GM21447 (cell line): Measurements from ENCODE around the gene HJURP.

Source experiments
- ATAC-seq: cut with Tn5 transposase; IDR thresholded peaks from one replicate; pipeline ENCODE4 v1.9.1; 2021; ENCODE audit not compliant: unreplicated experiment

Gene HJURP

GRCh38 chr2:233794128-233794658 lies 60.1 kb downstream of the HJURP start:
- no peak for ATAC-seq

GRCh38 chr2:233793465-233794127 lies 60.7 kb downstream of the HJURP start:
- ATAC-seq, result no peak

GRCh38 chr2:233792720-233793119 lies 61.6 kb downstream of the HJURP start:
- ATAC-seq, result no peak

GRCh38 chr2:233791883-233792329 lies 62.4 kb downstream of the HJURP start:
- ATAC-seq, result no peak

GRCh38 chr2:233791151-233791882 lies 63.0 kb downstream of the HJURP start:
- ATAC-seq, result no peak

GRCh38 chr2:233789554-233789953 lies 64.8 kb downstream of the HJURP start:
- ATAC-seq, result no peak
